ENCODE data around the gene WDR70. TPM values are rescaled to one million over a fixed set of nuclear protein-coding genes. Genes with fewer than 3 reads are reported as not detected.

WDR70 gene
- total RNA-seq, 1 experiment from 2014 or later, result 55.2 TPM

DNA sequence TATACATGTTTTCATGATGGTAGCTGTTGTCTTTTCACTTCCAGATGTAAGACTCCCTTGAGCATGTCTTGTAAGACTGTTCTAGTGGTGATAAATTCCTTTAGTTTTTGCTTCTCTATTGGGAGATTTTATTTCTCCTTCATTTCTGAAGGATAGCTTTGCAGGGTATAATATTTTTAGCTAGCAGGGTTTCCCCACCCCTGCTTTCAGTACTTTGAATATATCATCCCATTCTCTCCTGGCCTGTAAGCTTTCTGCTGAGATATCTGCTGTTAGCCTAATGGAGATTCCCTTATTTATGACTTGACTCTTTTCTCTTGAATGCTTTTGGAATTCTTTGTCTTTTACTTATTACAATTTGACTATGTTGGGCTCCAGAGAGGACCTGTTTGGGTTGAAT is 249.8 kb downstream of the WDR70 start:
- DNase-seq (ENCODE audit: low spot score), result no peak
- ChIA-PET POLR2A (ENCODE audit: low non-redundant PET) (no interaction called here), CTCF (no interaction called here)
- TF ChIP-seq EZH2 (IDR thresholded peaks at IDR 0.05; ENCODE audit: borderline replicate concordance, low read depth, low read length, poor library complexity, severe bottlenecking), result no peak
- TF ChIP-seq, protein P1, sequence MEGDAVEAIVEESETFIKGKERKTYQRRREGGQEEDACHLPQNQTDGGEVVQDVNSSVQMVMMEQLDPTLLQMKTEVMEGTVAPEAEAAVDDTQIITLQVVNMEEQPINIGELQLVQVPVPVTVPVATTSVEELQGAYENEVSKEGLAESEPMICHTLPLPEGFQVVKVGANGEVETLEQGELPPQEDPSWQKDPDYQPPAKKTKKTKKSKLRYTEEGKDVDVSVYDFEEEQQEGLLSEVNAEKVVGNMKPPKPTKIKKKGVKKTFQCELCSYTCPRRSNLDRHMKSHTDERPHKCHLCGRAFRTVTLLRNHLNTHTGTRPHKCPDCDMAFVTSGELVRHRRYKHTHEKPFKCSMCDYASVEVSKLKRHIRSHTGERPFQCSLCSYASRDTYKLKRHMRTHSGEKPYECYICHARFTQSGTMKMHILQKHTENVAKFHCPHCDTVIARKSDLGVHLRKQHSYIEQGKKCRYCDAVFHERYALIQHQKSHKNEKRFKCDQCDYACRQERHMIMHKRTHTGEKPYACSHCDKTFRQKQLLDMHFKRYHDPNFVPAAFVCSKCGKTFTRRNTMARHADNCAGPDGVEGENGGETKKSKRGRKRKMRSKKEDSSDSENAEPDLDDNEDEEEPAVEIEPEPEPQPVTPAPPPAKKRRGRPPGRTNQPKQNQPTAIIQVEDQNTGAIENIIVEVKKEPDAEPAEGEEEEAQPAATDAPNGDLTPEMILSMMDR (conservative IDR thresholded peaks at IDR 0.05; ENCODE audit: low read depth, low read length), result no peak
- Histone ChIP-seq H3K27me3 (replicated peaks; ENCODE audit: insufficient read depth, low read depth, low read length, poor library complexity) (no peaks in the 10 kb centered on the region), H3K4me3 (ENCODE audit: low read depth, low read length, poor library complexity, severe bottlenecking) (no peak overlapping the region), H3K36me3 (ENCODE audit: insufficient read depth, low read length, poor library complexity, severe bottlenecking) (no peaks in the 10 kb centered on the region), H3K4me1 (ENCODE audit: insufficient read depth, low read length, poor library complexity, severe bottlenecking) (no peaks in the 10 kb centered on the region), H3K27ac (ENCODE audit: low read depth, low read length, poor library complexity, severe bottlenecking) (no peak overlapping the region), H3K9me3 (ENCODE audit: low read depth, low read length, poor library complexity, severe bottlenecking) (peaks cover 22% of the 10 kb centered on the region)
- no TSS peak for BruUV-seq (replicated peaks)
- intact Hi-C loops (cut with micrococcal nuclease; ENCODE audit: unreplicated experiment), result no loop called here

DNA sequence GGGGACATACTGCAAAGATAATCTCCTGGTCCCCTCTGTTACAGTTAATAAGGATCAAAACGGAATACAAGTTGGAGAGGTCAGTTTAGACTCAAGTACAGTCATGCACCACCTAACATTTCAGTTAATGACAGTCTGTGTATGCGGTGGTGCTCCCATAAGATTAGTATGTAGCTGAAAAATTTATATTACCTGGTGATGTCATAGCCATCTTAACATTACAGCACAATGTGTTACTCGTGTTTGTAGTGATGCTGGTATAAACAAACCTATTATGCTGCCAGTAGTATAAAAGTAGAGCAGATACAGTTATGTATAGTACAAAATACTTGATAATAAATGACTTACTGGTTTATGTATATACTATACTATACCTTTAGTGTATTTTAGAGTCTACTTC is 252.8 kb downstream of the WDR70 start:
- CTCF ChIA-PET, result no interaction called here
- no peak for DNase-seq (ENCODE audit: low spot score)
- Histone ChIP-seq H3K9me3 (ENCODE audit: low read depth, low read length, poor library complexity, severe bottlenecking) (peaks cover 22% of the 10 kb centered on the region), H3K4me1 (ENCODE audit: insufficient read depth, low read length, poor library complexity, severe bottlenecking) (no peaks in the 10 kb centered on the region), H3K36me3 (ENCODE audit: insufficient read depth, low read length, poor library complexity, severe bottlenecking) (no peaks in the 10 kb centered on the region), H3K4me3 (ENCODE audit: low read depth, low read length, poor library complexity, severe bottlenecking) (no peak overlapping the region), H3K27me3 (replicated peaks; ENCODE audit: insufficient read depth, low read depth, low read length, poor library complexity) (no peaks in the 10 kb centered on the region), H3K27ac (ENCODE audit: low read depth, low read length, poor library complexity, severe bottlenecking) (no peak overlapping the region)
- intact Hi-C loops (cut with micrococcal nuclease; ENCODE audit: unreplicated experiment), result no loop called here
- POLR2A ChIA-PET (ENCODE audit: low non-redundant PET), result no interaction called here
- no peak for TF ChIP-seq EZH2 (IDR thresholded peaks at IDR 0.05; ENCODE audit: borderline replicate concordance, low read depth, low read length, poor library complexity, severe bottlenecking)
- TF ChIP-seq, protein P1 (conservative IDR thresholded peaks at IDR 0.05; ENCODE audit: low read depth, low read length), result no peak
- BruUV-seq (replicated peaks), result no TSS peak

DNA sequence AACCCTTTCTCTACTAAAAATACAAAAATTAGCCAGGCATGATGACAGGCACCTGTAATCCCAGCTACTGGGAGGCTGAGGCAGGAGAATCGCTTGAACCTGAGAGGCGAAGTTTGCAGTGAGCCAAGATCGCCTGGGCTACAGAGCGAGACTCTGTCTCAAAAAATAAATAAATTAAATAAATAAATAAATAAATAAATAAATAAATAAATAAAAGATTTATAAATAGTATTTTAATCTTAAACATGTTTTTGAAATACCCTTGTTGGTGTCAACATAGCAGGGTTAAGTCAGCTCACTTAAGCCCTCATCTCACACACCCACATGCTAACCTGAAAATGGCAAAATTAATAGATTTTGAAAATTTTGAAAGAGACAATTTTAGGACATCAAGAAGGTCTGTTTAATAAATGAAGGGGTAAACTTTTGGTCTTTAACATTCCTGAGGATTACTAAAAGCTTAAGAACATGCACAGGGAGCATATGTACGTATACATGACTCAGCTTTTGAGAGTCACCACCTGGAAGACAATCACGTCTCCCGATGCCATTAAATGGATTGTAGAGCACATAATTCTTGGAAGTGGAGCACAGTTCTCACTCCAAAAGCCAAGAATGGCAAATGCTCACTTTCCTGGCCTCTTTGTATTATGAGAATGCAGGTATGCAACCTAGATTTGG is 258.2 kb downstream of the WDR70 start:
- POLR2A ChIA-PET (ENCODE audit: low non-redundant PET), result no interaction called here
- H3K4me3 ChIP-seq (ENCODE audit: low read depth, low read length, poor library complexity, severe bottlenecking), result no peak overlapping the region
- H3K9me3 ChIP-seq (ENCODE audit: low read depth, low read length, poor library complexity, severe bottlenecking), result no peaks in the 10 kb centered on the region
- CTCF ChIA-PET, result no interaction called here
- TF ChIP-seq, protein P1 (conservative IDR thresholded peaks at IDR 0.05; ENCODE audit: low read depth, low read length), result no peak
- TF ChIP-seq EZH2 (IDR thresholded peaks at IDR 0.05; ENCODE audit: borderline replicate concordance, low read depth, low read length, poor library complexity, severe bottlenecking), result no peak
- intact Hi-C loops (cut with micrococcal nuclease; ENCODE audit: unreplicated experiment), result no loop called here
- H3K36me3 ChIP-seq (ENCODE audit: insufficient read depth, low read length, poor library complexity, severe bottlenecking), result no peaks in the 10 kb centered on the region
- H3K27ac ChIP-seq (ENCODE audit: low read depth, low read length, poor library complexity, severe bottlenecking), result no peak overlapping the region
- H3K27me3 ChIP-seq (replicated peaks; ENCODE audit: insufficient read depth, low read depth, low read length, poor library complexity), result no peaks in the 10 kb centered on the region
- BruUV-seq (replicated peaks), result no TSS peak
- DNase-seq (ENCODE audit: low spot score), result no peak
- H3K4me1 ChIP-seq (ENCODE audit: insufficient read depth, low read length, poor library complexity, severe bottlenecking), result no peaks in the 10 kb centered on the region
